Psoas muscle (tissue), 8 donors: Measurements from ENCODE around the gene SYTL5. TPM values are rescaled to one million over a fixed set of nuclear protein-coding genes. Genes with fewer than 3 reads are reported as not detected.

Experiments
- ATAC-seq, 4 donors: fragments of 200-7000 bp; cut with Tn5 transposase; one replicate each; pipeline ENCODE4 v1.9.1; 2020; ENCODE audit warnings: moderate library complexity in 3 of 4, mild to moderate bottlenecking in 2 of 4
- DNase-seq, 2 donors: peaks; one replicate each; pipeline ENCODE4 v3.0.0-alpha.2; 2020
- H3K27ac ChIP-seq: fragments of 200-600 bp; one replicate; pipeline ENCODE4 v1.8.0; 2022
- H3K27me3 ChIP-seq, 3 donors: fragments of 200-600 bp in 1 of 3; one replicate each; pipeline versions ENCODE4 v1.6.1 to v1.8.0; 2013 to 2022; ENCODE audit warnings: low read length in 2 of 3, mild to moderate bottlenecking in 2 of 3, moderate library complexity in 1 of 3; ENCODE audit not compliant: insufficient read depth in 3 of 3
- H3K36me3 ChIP-seq, 2 donors: fragments of 200-600 bp in 1 of 2; one replicate each; pipeline versions ENCODE4 v1.6.1 to v1.8.0; 2013 to 2022; ENCODE audit warnings: low read depth in 1 of 2, mild to moderate bottlenecking in 1 of 2, moderate library complexity in 1 of 2; ENCODE audit not compliant: insufficient read depth in 1 of 2
- H3K4me1 ChIP-seq: fragments of 200-600 bp; one replicate; pipeline ENCODE4 v1.8.0; 2022
- H3K4me3 ChIP-seq: fragments of 200-600 bp; one replicate; pipeline ENCODE4 v1.8.0; 2022; ENCODE audit warnings: mild to moderate bottlenecking
- H3K9me3 ChIP-seq: fragments of 200-600 bp; one replicate; pipeline ENCODE4 v1.8.0; 2022
- CTCF ChIP-seq: fragments of 200-600 bp; IDR thresholded peaks from one replicate; pipeline ENCODE4 v1.8.0; 2022; ENCODE audit warnings: antibody characterized with exemption
- WGBS, 3 donors: extraction: QIAGEN DNeasy Blood & Tissue Kit; methylation state at CpG; one replicate each; pipeline versions ENCODE4 v1.1.6 to v1.1.7; 2013; 5-methylcytosine and 5-hydroxymethylcytosine counted together
- intact Hi-C, 2 donors: fragments of 100-400 bp; cut with DNase I; formaldehyde crosslinking; loops; one replicate each; pipeline versions ENCODE4 v1.11.0 to v1.14.2; 2022
- polyA plus RNA-seq, 3 donors: library from polyadenylated mRNA; stranded (reverse); fragments of 200-250 nt; gene quantifications; one replicate each; pipeline ENCODE4 v1.2.3, GENCODE V29; 2013
- total RNA-seq, 4 donors: library from RNA; stranded (reverse); fragmentation: NEBNext Ultra II Directional in 2 of 4; extraction: Animal tissue kit (Norgen Biotek cat#: 25700) in 2 of 4; gene quantifications; one replicate each; pipeline versions ENCODE4 v1.2.1 to v1.2.4, GENCODE V29; 2021 to 2023
- donor health status: healthy with polysubstance abuse.
- donor health status: DM: no; HTN: no; CAD: no; lungs with moderate emphysema.
- donor health status: Bipolar disorder and iron deficiency.
- donor health status: healthy.
- donor health status: DM: yes; HTN: yes; CAD: no.
- donor health status: DM: no; HTN: no; CAD: no.
- donor health status: DM: no; HTN: no; CAD: no.
- donor health status: DM: yes; HTN: yes; CAD: no.

Gene SYTL5
- total and polyA plus RNA-seq, 7 donors: 0.01 TPM; not detected in 6

GRCh38 chrX:38008658-38009057, 2.3 kb downstream of the SYTL5 start:
- Histone ChIP-seq H3K36me3 (no peaks in the 10 kb centered on the region), H3K4me3 (no peak overlapping the region), H3K27me3 (peaks cover 0 to 5% (median 0%) of the 10 kb centered on the region in 3 donors), H3K4me1 (no peaks in the 10 kb centered on the region), H3K9me3 (peaks cover 11% of the 10 kb centered on the region), H3K27ac (no peak overlapping the region)
- ATAC-seq (no peak), DNase-seq (no peak)
- TF ChIP-seq CTCF: no peak
- intact Hi-C loops: no loop called here

- no peaks in the 10 kb centered on the region for H3K4me1 ChIP-seq
- peaks cover 4% of the 10 kb centered on the region for H3K9me3 ChIP-seq
- H3K27ac ChIP-seq: no peak overlapping the region
- H3K36me3 ChIP-seq: no peaks in the 10 kb centered on the region
- H3K27me3 ChIP-seq: peaks cover 0 to 7% (median 0%) of the 10 kb centered on the region in 3 donors
- intact Hi-C loops: no loop called here
- no peak for TF ChIP-seq CTCF
- H3K4me3 ChIP-seq: no peak overlapping the region
- no peak for ATAC-seq
- no peak for DNase-seq
These were observed 3.3 kb downstream of the SYTL5 start for GRCh38 chrX:38009641-38010040.

- Histone ChIP-seq H3K4me1 (no peaks in the 10 kb centered on the region), H3K9me3 (no peaks in the 10 kb centered on the region), H3K36me3 (no peaks in the 10 kb centered on the region), H3K4me3 (no peak overlapping the region), H3K27me3 (peaks cover 0 to 3% (median 0%) of the 10 kb centered on the region in 3 donors), H3K27ac (no peak overlapping the region)
- no peak for TF ChIP-seq CTCF
- DNase-seq (no peak), ATAC-seq (no peak)
- intact Hi-C loops: no loop called here
- 53 to 61% (median 53%) methylated on average over 8 of the region's 8 CpGs for WGBS, 3 donors
These were observed 12.5 kb downstream of the SYTL5 start for GRCh38 chrX:38018766-38019425.

- ATAC-seq (no peak), DNase-seq (no peak)
- Histone ChIP-seq H3K27ac (no peak overlapping the region), H3K27me3 (peaks cover 0 to 22% (median 0%) of the 10 kb centered on the region in 3 donors), H3K36me3 (no peaks in the 10 kb centered on the region), H3K4me3 (no peak overlapping the region), H3K4me1 (no peaks in the 10 kb centered on the region), H3K9me3 (no peaks in the 10 kb centered on the region)
- no peak for TF ChIP-seq CTCF
- intact Hi-C loops: no loop called here
- WGBS, 3 donors: 29 to 55% (median 39%) methylated on average over 1 of the region's 1 CpG
These were observed 21.9 kb downstream of the SYTL5 start for GRCh38 chrX:38028300-38028699.

GRCh38 chrX:38036466-38036865, 30.1 kb downstream of the SYTL5 start:
- no peak for ATAC-seq
- peaks cover 0 to 13% (median 0%) of the 10 kb centered on the region in 3 donors for H3K27me3 ChIP-seq
- no peak overlapping the region for H3K4me3 ChIP-seq
- DNase-seq: no peak
- 87 to 98% (median 88%) methylated on average over 2 of the region's 2 CpGs for WGBS, 3 donors
- H3K36me3 ChIP-seq: no peaks in the 10 kb centered on the region
- intact Hi-C loops: no loop called here
- H3K4me1 ChIP-seq: no peaks in the 10 kb centered on the region
- no peak for TF ChIP-seq CTCF
- H3K27ac ChIP-seq: no peak overlapping the region
- no peaks in the 10 kb centered on the region for H3K9me3 ChIP-seq
